GM19463 (cell line): ENCODE results near the gene CPVL.
"Not testable (repeated sequence)": the region's sequence is repeated elsewhere in the genome, so short reads cannot be mapped to it uniquely, and the experiment has no call there.

Experiments
- ATAC-seq: cut with Tn5 transposase; IDR thresholded peaks from one replicate; pipeline ENCODE4 v1.9.1; 2021; ENCODE audit warnings: mild to moderate bottlenecking, moderate library complexity; ENCODE audit not compliant: unreplicated experiment

CPVL gene

DNA sequence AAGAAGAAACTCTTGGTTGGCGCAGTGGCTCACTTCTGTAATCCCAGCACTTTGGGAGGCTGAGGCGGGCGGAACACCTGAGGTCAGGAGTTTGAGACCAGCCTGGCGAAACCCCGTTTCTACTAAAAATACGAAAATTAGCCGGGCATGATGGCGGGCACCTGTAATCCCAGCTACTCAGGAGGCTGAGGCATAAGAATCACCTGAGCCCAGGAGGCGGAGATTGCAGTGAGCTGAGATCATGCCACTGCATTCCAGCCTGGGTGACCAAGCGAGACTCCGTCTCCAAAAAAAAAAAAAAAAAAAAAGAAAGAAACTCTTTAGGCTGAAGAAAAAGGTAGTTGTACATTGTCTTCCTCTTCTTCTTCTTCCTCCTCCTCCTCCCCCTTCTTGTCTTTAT lies 53.2 kb downstream of the CPVL start:
- not testable (repeated sequence) for ATAC-seq

DNA sequence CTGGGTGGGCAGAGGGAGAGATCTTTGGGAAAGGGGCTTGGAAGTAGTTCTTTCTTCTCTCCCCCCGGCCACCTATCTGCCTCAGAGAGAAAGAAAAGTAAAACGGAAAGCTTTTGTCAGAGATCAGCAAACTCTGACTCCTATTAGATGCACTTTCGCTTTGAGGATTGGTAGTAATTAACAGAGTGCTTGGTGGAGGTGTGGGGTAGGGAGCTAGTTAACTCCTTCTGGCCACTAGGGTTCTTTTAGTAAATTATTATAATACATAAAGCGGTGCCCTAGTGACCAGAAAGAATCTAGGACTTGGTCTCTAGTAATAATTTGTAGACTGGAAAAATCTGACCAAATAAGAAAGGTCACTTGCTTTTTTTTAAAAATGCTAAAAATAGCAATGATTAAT lies 54.6 kb downstream of the CPVL start:
- no peak for ATAC-seq

- ATAC-seq: no peak
These were observed 55.3 kb downstream of the CPVL start for GRCh38 chr7:29090836-29091601.

GRCh38 chr7:29090151-29090805 lies 56.1 kb downstream of the CPVL start:
- ATAC-seq: no peak

- no peak for ATAC-seq
These were observed 58.5 kb downstream of the CPVL start for GRCh38 chr7:29087840-29088170.

- ATAC-seq: no peak
These were observed 59.8 kb downstream of the CPVL start for GRCh38 chr7:29086545-29086944.

DNA sequence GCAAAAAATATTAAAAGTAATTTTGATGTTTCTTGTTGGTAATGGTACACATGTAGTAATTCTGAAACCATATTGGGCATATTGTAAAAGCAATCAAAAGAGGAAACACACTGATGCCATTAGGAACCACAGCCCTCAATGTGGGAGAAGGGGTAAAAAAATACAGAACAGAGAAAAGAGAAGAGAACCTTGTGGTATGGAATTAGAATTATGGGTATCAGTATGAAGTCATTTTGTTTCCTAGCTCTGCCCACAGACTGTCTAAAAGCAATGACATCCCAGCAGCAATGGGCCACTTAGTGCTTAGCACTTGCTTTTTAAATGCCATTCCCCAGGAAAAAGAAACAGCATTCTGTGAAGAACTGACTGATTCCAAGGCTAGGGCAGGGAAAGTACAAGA lies 61.5 kb downstream of the CPVL start:
- peak; percentile 83 for ATAC-seq

DNA sequence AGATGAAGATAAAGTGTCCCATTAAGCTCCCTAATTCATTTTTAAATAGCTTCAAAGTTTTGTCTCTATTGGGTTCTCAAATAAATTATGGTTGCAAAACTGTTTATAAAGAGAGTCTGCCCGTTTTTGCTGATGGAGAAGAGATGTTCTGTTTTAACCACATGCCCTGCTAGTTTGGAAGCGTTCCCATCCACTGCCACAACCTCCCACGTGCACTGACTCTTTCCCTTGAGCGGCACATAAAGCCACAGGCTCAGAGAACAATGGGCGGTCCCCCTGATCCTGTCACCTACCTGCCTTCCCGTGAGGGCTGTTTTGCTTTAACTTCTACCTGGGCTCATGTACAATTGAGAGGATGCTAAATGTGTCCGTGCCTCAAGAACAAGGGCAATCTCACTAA lies 65.5 kb downstream of the CPVL start:
- ATAC-seq: no peak

DNA sequence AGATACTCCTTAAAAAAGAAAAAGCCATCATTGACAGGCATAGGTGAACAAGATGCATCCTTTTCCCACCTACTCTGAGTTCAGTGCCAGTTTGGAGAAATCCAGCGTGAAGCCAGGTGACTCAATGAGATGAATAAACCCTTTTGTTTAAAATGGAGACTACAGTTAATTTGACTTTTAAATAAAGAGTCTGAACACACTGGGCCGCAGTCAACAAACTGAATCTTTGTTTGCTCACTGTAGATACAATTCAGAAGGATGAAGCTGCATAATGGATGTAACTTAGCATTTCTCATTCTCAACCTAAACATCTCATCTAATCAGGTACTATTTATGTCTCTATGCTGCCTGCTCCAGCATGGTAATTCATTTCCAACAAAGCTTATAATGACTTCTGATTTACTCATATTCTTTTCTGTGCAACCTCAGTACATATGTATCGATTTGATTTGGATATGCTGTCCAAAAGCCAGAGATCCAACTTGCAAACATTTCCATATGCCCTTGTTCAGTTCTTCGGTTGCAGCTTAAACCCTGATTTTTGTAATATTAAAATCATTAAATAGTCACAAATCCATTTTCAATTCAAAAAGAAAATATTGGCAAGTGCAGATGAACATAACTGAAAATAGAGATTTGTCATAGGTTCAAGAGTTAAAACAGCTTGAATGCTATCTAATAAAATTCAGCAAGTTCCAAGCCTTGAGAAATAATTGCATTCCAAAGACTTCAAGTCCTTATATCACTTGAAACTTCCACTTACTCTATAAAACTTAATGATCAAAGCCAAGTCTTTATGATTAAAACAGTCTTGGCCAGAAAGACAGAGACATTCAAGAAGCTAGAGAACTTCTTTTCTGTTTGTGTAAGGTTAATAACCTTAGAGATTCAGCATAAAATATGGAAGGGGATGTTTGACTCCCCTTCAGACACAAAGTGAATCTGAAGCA lies 67.8 kb downstream of the CPVL start:
- no peak for ATAC-seq

- ATAC-seq: no peak
These were observed 68.5 kb downstream of the CPVL start for GRCh38 chr7:29077854-29078253.

DNA sequence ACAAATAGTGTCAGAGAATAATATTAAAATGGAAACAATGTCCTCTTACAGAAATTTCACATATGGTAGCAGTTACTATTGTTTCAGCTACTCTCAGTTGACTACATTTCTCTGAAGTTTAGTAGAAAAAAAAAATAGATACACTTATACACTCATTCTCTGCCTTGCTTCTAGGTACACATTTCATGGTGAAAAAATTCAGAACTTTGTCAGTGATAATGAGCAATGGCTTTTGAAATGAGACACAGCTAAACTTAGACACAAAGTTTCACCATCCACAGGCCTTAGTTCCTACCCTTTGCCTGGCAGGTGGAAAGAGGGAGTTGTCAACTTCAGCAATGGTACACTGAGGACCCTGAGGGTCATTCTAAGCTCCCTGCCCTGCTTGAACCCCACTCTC lies 69.2 kb downstream of the CPVL start:
- no peak for ATAC-seq

- no peak for ATAC-seq
These were observed 69.7 kb downstream of the CPVL start for GRCh38 chr7:29076631-29077030.

GRCh38 chr7:29075606-29076005 lies 70.7 kb downstream of the CPVL start:
- ATAC-seq: no peak

GRCh38 chr7:29071203-29071874 lies 75.0 kb downstream of the CPVL start:
- no peak for ATAC-seq

GRCh38 chr7:29066641-29067040 lies 79.7 kb downstream of the CPVL start:
- no peak for ATAC-seq

DNA sequence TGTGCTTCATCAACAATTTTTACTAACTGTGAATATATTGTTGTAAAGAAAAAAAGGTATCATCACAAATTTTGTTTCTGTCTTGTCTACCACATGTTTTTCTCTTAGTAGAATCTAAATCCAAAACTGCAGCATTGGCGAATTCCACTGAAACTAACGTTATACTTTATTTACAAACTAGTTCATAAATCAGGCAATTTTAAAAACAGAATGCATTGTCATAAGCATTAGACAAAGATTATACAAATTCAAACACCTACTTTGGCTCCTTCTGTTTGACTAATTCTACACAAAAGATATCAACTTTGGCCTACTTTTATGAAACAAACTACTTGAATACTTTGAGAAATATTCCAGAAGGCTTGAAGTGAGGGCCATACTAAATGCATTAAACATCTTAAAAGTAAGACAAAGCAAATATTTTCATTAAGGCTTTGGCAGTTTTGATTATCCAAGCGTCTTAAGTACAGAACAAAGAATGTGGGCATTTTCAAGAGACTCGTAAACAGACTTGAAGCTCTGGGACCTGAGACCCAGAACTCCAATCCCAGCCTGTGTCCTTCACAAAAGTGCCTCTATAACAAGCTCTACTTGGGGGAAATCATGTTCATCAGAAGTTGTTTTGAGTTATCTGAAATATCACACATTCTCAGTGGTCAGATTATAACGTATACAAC lies 81.0 kb downstream of the CPVL start:
- no peak for ATAC-seq

DNA sequence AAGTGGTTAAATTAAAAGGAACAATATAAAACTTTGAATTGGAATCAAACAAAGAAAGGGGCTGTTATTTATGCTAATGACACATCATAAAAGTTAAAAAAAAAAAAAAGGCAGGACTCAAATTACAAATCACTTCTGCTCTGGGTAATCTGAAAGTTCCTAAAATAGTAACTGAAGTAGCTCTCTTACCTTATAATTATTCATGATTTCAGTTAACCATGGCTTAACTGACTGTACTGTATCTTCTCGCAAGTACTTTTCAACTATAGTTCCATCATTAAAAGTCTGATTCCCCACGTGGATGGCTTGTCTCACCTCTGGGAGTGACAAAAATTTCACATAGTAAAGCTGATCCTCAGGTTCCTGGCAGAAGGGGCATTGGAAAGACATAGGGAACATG lies 82.5 kb downstream of the CPVL start:
- no peak for ATAC-seq

DNA sequence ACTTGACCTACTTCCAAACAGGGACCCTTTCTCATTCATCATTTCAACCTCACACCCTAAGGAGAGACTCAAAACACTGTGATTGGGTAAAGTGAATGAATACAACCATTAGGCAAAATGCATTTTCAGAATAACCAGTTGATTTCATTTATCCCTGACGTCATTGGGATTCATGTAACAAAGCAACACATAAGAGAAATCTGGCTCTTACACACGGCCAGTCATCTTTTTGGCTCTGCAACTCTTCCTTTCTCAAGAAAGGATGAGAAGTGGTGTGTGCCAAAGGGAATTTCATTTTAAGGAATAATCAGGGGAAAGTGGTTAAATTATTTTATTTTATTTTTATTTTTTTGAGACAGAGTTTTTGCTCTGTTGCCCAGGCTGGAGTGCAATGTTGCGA lies 83.1 kb downstream of the CPVL start:
- no peak for ATAC-seq

GRCh38 chr7:29053105-29053872 lies 93.0 kb downstream of the CPVL start:
- ATAC-seq: no peak

DNA sequence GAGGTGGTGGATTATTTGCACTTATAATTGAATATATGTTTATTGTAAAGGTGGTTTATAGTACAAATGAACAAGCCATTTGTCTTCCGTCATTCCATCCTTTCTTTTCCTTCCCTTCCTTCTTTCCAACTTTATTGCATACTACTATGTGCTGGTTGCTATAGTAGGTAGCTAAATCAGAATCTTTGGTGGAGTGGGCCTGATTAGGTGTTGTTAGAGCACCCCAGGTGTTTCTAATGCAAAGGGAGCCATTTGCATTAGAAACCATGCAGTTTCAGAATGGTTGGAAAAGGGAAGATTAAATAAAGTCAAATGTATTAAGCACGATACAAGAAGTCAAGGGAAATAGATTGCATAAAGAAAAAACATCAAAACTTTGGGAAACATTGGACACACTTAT lies 99.4 kb downstream of the CPVL start:
- ATAC-seq: no peak
